GM21717 (cell line): ENCODE data around the gene GOLGA8S.
"Not testable (repeated sequence)": the region's sequence is repeated elsewhere in the genome, so short reads cannot be mapped to it uniquely, and the experiment has no call there.

ENCODE experiments used
- ATAC-seq: cut with Tn5 transposase; IDR thresholded peaks from one replicate; pipeline ENCODE4 v1.9.1; 2021; ENCODE audit warnings: mild to moderate bottlenecking, moderate library complexity; ENCODE audit not compliant: unreplicated experiment

The GOLGA8S gene

GRCh38 chr15:23354448-23354847 lies at the start of gene GOLGA8S:
TSS of gene GOLGA8S (plus strand) at chr15:23354748. CDS start at chr15:23354810, 62 bp downstream.
- ATAC-seq: not testable (repeated sequence)

- not testable (repeated sequence) for ATAC-seq
Measured at GRCh38 chr15:23304805-23305204, 49.7 kb upstream of the GOLGA8S start.

GRCh38 chr15:23305921-23306320 lies 48.6 kb upstream of the GOLGA8S start:
- ATAC-seq: not testable (repeated sequence)

- not testable (repeated sequence) for ATAC-seq
Measured at GRCh38 chr15:23311233-23311632, 43.3 kb upstream of the GOLGA8S start.

- ATAC-seq: not testable (repeated sequence)
Measured at GRCh38 chr15:23334096-23334495, 20.5 kb upstream of the GOLGA8S start, which contains the start of gene GOLGA6L26. TSS of gene GOLGA6L26 (minus strand) at chr15:23334196. CDS start at chr15:23334135, 61 bp downstream.

GRCh38 chr15:23362622-23363021 lies 8.1 kb downstream of the GOLGA8S start:
- ATAC-seq: not testable (repeated sequence)

GRCh38 chr15:23364261-23364660 lies 9.7 kb downstream of the GOLGA8S start:
- not testable (repeated sequence) for ATAC-seq

GRCh38 chr15:23370578-23370977 lies 16.0 kb downstream of the GOLGA8S start:
- no peak for ATAC-seq

- not testable (repeated sequence) for ATAC-seq
Measured at GRCh38 chr15:23371134-23371533, 16.6 kb downstream of the GOLGA8S start.

- not testable (repeated sequence) for ATAC-seq
Measured at GRCh38 chr15:23371868-23372267, 17.3 kb downstream of the GOLGA8S start.

GRCh38 chr15:23372284-23372683 lies 17.7 kb downstream of the GOLGA8S start:
- ATAC-seq: no peak

- not testable (repeated sequence) for ATAC-seq
Measured at GRCh38 chr15:23372891-23373600, 18.5 kb downstream of the GOLGA8S start.

- ATAC-seq: not testable (repeated sequence)
Measured at GRCh38 chr15:23374226-23374625, 19.7 kb downstream of the GOLGA8S start.

GRCh38 chr15:23378946-23379345 lies 24.4 kb downstream of the GOLGA8S start:
- not testable (repeated sequence) for ATAC-seq

- not testable (repeated sequence) for ATAC-seq
Measured at GRCh38 chr15:23380700-23381099, 26.2 kb downstream of the GOLGA8S start.

GRCh38 chr15:23381192-23381591 lies 26.6 kb downstream of the GOLGA8S start:
- ATAC-seq: not testable (repeated sequence)

- no peak for ATAC-seq
Measured at GRCh38 chr15:23384371-23384770, 29.8 kb downstream of the GOLGA8S start.

GRCh38 chr15:23385886-23386430 lies 31.4 kb downstream of the GOLGA8S start:
- ATAC-seq: no peak

GRCh38 chr15:23387621-23388190 lies 33.2 kb downstream of the GOLGA8S start:
- no peak for ATAC-seq

- ATAC-seq: no peak
Measured at GRCh38 chr15:23395030-23395692, 40.6 kb downstream of the GOLGA8S start.

- no peak for ATAC-seq
Measured at GRCh38 chr15:23395832-23396231, 41.3 kb downstream of the GOLGA8S start.
